Stomach (tissue), 9 donors: Measurements from ENCODE around the gene PLIN3. TPM values are rescaled to one million over a fixed set of nuclear protein-coding genes. Genes with fewer than 3 reads are reported as not detected.
"Not testable (repeated sequence)": the region's sequence is repeated elsewhere in the genome, so short reads cannot be mapped to it uniquely, and the experiment has no call there.

Experiments used
- DNase-seq, 2 donors: peaks; one replicate each; pipeline versions ENCODE4 v3.0.0 to v3.0.0-alpha.2; 2013 to 2019
- H3K27ac ChIP-seq, 5 donors: fragments of 200-600 bp in 4 of 5; sonication (generic) in 4 of 5; one replicate each; pipeline ENCODE4 v1.5.1; 2013 to 2019; ENCODE audit warnings: mild to moderate bottlenecking in 1 of 5, moderate library complexity in 1 of 5
- H3K27me3 ChIP-seq, 3 donors: fragments of 200-600 bp; sonication (generic); one replicate each; pipeline ENCODE4 v1.5.1; 2017 to 2019; ENCODE audit warnings: mixed run types in 1 of 3
- H3K36me3 ChIP-seq, 4 donors: fragments of 200-600 bp; sonication (generic); 1 replicate in 3 of 4; 2 replicates in 1 of 4; pipeline ENCODE4 v1.5.1; 2016 to 2019
- H3K4me1 ChIP-seq, 4 donors: fragments of 200-600 bp; sonication (generic); one replicate each; pipeline ENCODE4 v1.5.1; 2016 to 2019
- H3K4me3 ChIP-seq, 4 donors: fragments of 200-600 bp; sonication (generic) in 3 of 4; one replicate each; pipeline ENCODE4 v1.5.1; 2016 to 2019; ENCODE audit warnings: mild to moderate bottlenecking in 1 of 4
- H3K9me3 ChIP-seq, 4 donors: fragments of 200-600 bp; sonication (generic); one replicate each; pipeline ENCODE4 v1.5.1; 2016 to 2019
- EP300 ChIP-seq: sonication (generic); formaldehyde crosslinking; IDR thresholded peaks from one replicate; pipeline ENCODE4 v1.6.1; 2017; ENCODE audit warnings: antibody characterized with exemption
- POLR2A ChIP-seq, 4 donors: fragments of 450-650 bp; IDR thresholded peaks; one replicate each; pipeline ENCODE4 v1.6.1; 2016; ENCODE audit warnings: antibody characterized with exemption in 4 of 4, control low read depth in 2 of 4, mild to moderate bottlenecking in 1 of 4, moderate library complexity in 1 of 4
- POLR2AphosphoS5 ChIP-seq, 3 donors: sonication (generic); formaldehyde crosslinking; IDR thresholded peaks; one replicate each; pipeline ENCODE4 v1.6.1; 2016; ENCODE audit warnings: antibody characterized with exemption in 3 of 3
- WGBS, 5 donors: extraction: QIAGEN DNeasy Blood & Tissue Kit in 3 of 5; methylation state at CpG; one replicate each; pipeline versions ENCODE4 v1.1.5 to v1.1.7; 2013 to 2018; 5-methylcytosine and 5-hydroxymethylcytosine counted together
- intact Hi-C: fragments of 100-400 bp; cut with DNase I; formaldehyde crosslinking; loops from one replicate; pipeline ENCODE4 v1.15.1; 2023; ENCODE audit warnings: low total_unique reads
- polyA plus RNA-seq, 3 donors: library from polyadenylated mRNA; stranded (reverse); fragments of 200-250 nt; gene quantifications; one replicate each; pipeline ENCODE4 v1.2.3, GENCODE V29; 2013
- total RNA-seq, 5 donors: library from RNA; depleted of rRNA; stranded (reverse); fragments of >200 nt; gene quantifications; one replicate each; pipeline versions ENCODE4 v1.1.0 to v1.2.3, GENCODE V29; 2014 to 2016
- TF ChIP-seq, protein P1 (sequence below), 7 experiments: fragments of 450-650 bp in 4 of 7; fragments of 200-600 bp in 3 of 7; sonication (generic) in 3 of 7; IDR thresholded peaks; one replicate each; pipeline ENCODE4 v1.5.1; 2016 to 2019; ENCODE audit warnings: antibody characterized with exemption in 7 of 7, control low read depth in 2 of 7, mild to moderate bottlenecking in 1 of 7
- donor health status: healthy with polysubstance abuse.
- donor health status: Bipolar disorder and iron deficiency.
- donor health status: healthy.

PLIN3 gene
- total and polyA plus RNA-seq, 8 donors = 8.9 to 55.3 (median 27.8) TPM

GRCh38 chr19:4891066-4891465 lies 23.6 kb upstream of the PLIN3 start:
- no peaks in the 10 kb centered on the region for H3K36me3 ChIP-seq
- no peak for DNase-seq
- intact Hi-C loops = no loop called here
- H3K9me3 ChIP-seq = no peaks in the 10 kb centered on the region
- WGBS, 5 donors = 88 to 93% (median 89%) methylated on average over 18 to 22 of the region's 22 CpGs
- H3K27me3 ChIP-seq = peaks cover 0 to 19% (median 0%) of the 10 kb centered on the region in 3 donors
- H3K27ac ChIP-seq = no peak overlapping the region
- TF ChIP-seq EP300 = no peak
- no peak for TF ChIP-seq POLR2A (IDR thresholded peaks at IDR 0.05)
- TF ChIP-seq POLR2AphosphoS5 (IDR thresholded peaks at IDR 0.05) = no peak
- TF ChIP-seq, protein P1, sequence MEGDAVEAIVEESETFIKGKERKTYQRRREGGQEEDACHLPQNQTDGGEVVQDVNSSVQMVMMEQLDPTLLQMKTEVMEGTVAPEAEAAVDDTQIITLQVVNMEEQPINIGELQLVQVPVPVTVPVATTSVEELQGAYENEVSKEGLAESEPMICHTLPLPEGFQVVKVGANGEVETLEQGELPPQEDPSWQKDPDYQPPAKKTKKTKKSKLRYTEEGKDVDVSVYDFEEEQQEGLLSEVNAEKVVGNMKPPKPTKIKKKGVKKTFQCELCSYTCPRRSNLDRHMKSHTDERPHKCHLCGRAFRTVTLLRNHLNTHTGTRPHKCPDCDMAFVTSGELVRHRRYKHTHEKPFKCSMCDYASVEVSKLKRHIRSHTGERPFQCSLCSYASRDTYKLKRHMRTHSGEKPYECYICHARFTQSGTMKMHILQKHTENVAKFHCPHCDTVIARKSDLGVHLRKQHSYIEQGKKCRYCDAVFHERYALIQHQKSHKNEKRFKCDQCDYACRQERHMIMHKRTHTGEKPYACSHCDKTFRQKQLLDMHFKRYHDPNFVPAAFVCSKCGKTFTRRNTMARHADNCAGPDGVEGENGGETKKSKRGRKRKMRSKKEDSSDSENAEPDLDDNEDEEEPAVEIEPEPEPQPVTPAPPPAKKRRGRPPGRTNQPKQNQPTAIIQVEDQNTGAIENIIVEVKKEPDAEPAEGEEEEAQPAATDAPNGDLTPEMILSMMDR (IDR thresholded peaks at IDR 0.05) = no peak
- peaks cover 0 to 7% (median 0%) of the 10 kb centered on the region in 4 donors for H3K4me1 ChIP-seq
- no peak overlapping the region for H3K4me3 ChIP-seq

- TF ChIP-seq, protein P1 (IDR thresholded peaks at IDR 0.05) = no peak
- TF ChIP-seq POLR2A (IDR thresholded peaks at IDR 0.05) (no peak), EP300 (no peak), POLR2AphosphoS5 (IDR thresholded peaks at IDR 0.05) (no peak)
- 89 to 94% (median 90%) methylated on average over 14 of the region's 14 CpGs for WGBS, 5 donors
- Histone ChIP-seq H3K4me3 (no peak overlapping the region), H3K9me3 (no peaks in the 10 kb centered on the region), H3K4me1 (no peaks in the 10 kb centered on the region), H3K27ac (no peak overlapping the region), H3K36me3 (no peaks in the 10 kb centered on the region), H3K27me3 (peaks cover 0 to 19% (median 0%) of the 10 kb centered on the region in 3 donors)
- intact Hi-C loops = no loop called here
- no peak for DNase-seq
Measured at GRCh38 chr19:4889034-4889815, 21.8 kb upstream of the PLIN3 start.

DNA sequence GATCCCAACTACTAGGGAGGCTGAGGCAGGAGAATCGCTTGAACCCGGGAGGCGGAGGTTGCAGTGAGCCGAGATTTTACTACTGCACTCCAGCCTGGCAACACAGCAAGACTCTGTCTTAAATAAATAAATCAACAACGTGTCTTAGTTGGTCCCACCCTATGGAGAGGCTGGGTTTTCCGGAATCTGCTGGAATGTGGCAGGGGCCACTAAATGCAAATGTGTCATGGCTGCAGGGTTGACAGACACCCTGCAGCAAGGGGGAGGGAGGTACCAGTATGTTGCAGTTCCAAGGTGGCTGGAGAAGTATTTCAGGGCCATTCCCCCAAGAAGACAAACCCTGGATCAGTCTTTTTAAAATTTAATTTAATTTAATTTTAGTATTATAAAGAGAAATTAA lies 20.3 kb upstream of the PLIN3 start:
- H3K27ac ChIP-seq, H3K4me3 ChIP-seq, intact Hi-C loops, DNase-seq, H3K4me1 ChIP-seq, H3K36me3 ChIP-seq, H3K9me3 ChIP-seq: not testable (repeated sequence)
- WGBS, 5 donors = 17 to 75% (median 70%) methylated on average over 1 to 6 of the region's 6 CpGs
- peaks cover 0 to 19% (median 0%) of the 10 kb centered on the region in 3 donors for H3K27me3 ChIP-seq

DNA sequence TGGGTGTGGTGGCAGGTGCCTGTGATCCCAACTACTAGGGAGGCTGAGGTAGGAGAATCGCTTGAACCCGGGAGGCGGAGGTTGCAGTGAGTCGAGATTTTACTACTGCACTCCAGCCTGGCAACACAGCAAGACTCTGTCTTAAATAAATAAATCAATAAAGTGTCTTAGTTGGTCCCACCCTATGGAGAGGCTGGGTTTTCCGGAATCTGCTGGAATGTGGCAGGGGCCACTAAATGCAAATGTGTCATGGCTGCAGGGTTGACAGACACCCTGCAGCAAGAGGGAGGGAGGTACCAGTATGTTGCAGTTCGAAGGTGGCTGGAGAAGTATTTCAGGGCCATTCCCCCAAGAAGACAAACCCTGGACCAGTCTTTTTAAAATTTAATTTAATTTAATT lies 17.5 kb upstream of the PLIN3 start:
- intact Hi-C loops, H3K27ac ChIP-seq, DNase-seq, H3K4me1 ChIP-seq, H3K36me3 ChIP-seq, H3K4me3 ChIP-seq, H3K27me3 ChIP-seq, H3K9me3 ChIP-seq: not testable (repeated sequence)
- 78 to 97% (median 88%) methylated on average over 2 to 6 of the region's 6 CpGs for WGBS, 5 donors

- 67 to 78% (median 77%) methylated on average over 6 of the region's 6 CpGs for WGBS, 5 donors
- H3K27ac ChIP-seq, intact Hi-C loops, H3K9me3 ChIP-seq, DNase-seq, H3K4me3 ChIP-seq, H3K36me3 ChIP-seq: not testable (repeated sequence)
- Histone ChIP-seq H3K4me1 (peaks cover 0 to 10% (median 6%) of the 10 kb centered on the region in 4 donors), H3K27me3 (peaks cover 0 to 11% (median 0%) of the 10 kb centered on the region in 3 donors)
Measured at GRCh38 chr19:4882874-4883273, 15.4 kb upstream of the PLIN3 start.

DNA sequence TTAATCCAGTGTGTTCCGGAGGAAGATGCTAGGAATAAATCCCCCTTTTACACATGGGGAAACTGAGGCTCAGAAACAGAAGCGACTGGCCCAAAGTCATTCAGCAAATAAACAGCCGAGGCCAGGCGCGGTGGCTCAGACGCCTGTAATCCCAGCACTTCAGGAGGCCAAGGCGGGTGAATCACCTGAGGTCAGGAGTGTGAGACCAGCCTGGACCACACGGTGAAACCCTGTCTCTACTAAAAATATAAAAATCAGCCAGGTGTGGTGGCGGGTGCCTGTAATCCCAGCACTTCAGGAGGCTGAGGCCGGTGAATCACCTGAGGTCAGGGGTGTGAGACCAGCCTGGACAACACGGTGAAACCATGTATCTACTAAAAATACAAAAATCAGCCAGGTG lies 11.6 kb upstream of the PLIN3 start:
- H3K4me1 ChIP-seq = peaks cover 0 to 16% (median 10%) of the 10 kb centered on the region in 4 donors
- H3K27ac ChIP-seq = no peak overlapping the region
- intact Hi-C loops = no loop called here
- DNase-seq = no peak
- H3K27me3 ChIP-seq = peaks cover 0 to 14% (median 0%) of the 10 kb centered on the region in 3 donors
- WGBS, 5 donors = 89 to 93% (median 93%) methylated on average over 11 of the region's 11 CpGs
- H3K9me3 ChIP-seq = no peaks in the 10 kb centered on the region
- H3K4me3 ChIP-seq = no peak overlapping the region
- H3K36me3 ChIP-seq = no peaks in the 10 kb centered on the region
- TF ChIP-seq, protein P1 (IDR thresholded peaks at IDR 0.05) = no peak
- TF ChIP-seq POLR2AphosphoS5 (IDR thresholded peaks at IDR 0.05) (no peak), POLR2A (IDR thresholded peaks at IDR 0.05) (no peak), EP300 (no peak)
